ENCODE measurements around the gene FBXL17. TPM values are rescaled to one million over a fixed set of nuclear protein-coding genes. Genes with fewer than 3 reads are reported as not detected.

The FBXL17 gene
- total RNA-seq, 8 experiments from 2014 or later: 14.5 to 30.0 (median 26.6) TPM

DNA sequence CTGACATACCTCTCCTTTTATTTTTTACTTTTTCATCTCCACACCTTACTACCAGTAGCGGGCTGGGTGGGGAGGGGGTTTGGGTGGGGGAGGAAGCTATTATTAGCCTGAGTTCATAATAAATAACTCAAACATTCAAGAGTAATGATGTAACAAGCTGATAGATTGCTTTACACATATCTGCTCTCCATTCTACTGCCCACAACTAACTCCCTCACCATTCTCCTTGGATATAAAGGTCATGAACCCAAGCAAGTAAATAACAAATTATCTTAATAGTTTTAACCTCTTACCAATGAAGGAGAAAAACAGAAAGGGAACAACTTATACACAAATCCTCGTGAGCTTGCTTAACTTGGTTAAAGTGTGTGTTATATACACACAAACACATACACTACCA lies 15.4 kb downstream of the FBXL17 start:
- in situ Hi-C loops (cut with MboI; ENCODE audit: low pct_unique_long_range_greater_than_20kb in 2 of 9, low sequenced_read_pairs in 9 of 9, unreplicated experiment in 9 of 9): no loop called here
- H3K4me1 ChIP-seq (replicated peaks in 1 of 2): peaks cover 3 to 7% of the 10 kb centered on the region in 2 donors
- 60 to 86% (median 71%) methylated on average over 1 to 2 of the region's 2 CpGs; no CpG with 5 or more reads in 5 of the 10 experiments for WGBS, 10 experiments
- H3K4me3 ChIP-seq: no peak overlapping the region
- ATAC-seq (replicated peaks in 6 of 8): peak in 1 of 8 experiments; percentile 28
- H3K27ac ChIP-seq: no peak overlapping the region

GRCh38 chr5:108361771-108362170 lies 20.1 kb downstream of the FBXL17 start:
- H3K4me3 ChIP-seq: no peak overlapping the region
- peaks cover 3 to 6% of the 10 kb centered on the region in 2 donors for H3K4me1 ChIP-seq (replicated peaks in 1 of 2)
- ATAC-seq (replicated peaks in 6 of 8): no peak
- WGBS, 10 experiments: 83 to 100% (median 100%) methylated on average over 1 to 2 of the region's 2 CpGs; no CpG with 5 or more reads in 1 of the 10 experiments
- no peak overlapping the region for H3K27ac ChIP-seq
- in situ Hi-C loops (cut with MboI; ENCODE audit: low pct_unique_long_range_greater_than_20kb in 2 of 9, low sequenced_read_pairs in 9 of 9, unreplicated experiment in 9 of 9): no loop called here

GRCh38 chr5:108361239-108361638 lies 20.7 kb downstream of the FBXL17 start:
- H3K4me1 ChIP-seq (replicated peaks in 1 of 2): peaks cover 0 to 2% of the 10 kb centered on the region in 2 donors
- 75 to 100% (median 90%) methylated on average over 1 to 3 of the region's 3 CpGs; no CpG with 5 or more reads in 1 of the 10 experiments for WGBS, 10 experiments
- H3K4me3 ChIP-seq: no peak overlapping the region
- no peak for ATAC-seq (replicated peaks in 6 of 8)
- no peak overlapping the region for H3K27ac ChIP-seq
- in situ Hi-C loops (cut with MboI; ENCODE audit: low pct_unique_long_range_greater_than_20kb in 2 of 9, low sequenced_read_pairs in 9 of 9, unreplicated experiment in 9 of 9): no loop called here

DNA sequence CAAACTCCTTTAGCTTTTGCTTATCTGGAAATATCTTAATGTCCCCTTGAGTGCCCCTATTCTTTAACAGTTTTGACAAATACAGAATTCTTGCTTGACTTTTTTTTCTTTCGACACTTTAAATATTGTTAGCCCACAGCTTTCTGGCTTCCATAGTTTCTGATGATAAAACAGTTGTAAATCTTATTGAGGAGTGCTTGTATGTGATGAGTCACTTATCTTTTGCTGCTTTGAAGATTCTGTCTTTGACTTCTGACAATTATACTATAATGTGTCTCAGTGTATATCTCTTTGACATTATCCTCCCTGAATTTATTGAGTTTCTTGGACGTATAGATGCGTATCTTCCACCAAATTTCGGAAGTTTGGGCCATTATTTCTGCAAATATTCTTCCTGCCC lies 21.6 kb downstream of the FBXL17 start:
- ATAC-seq (replicated peaks in 6 of 8): no peak
- Histone ChIP-seq H3K4me3 (no peak overlapping the region), H3K27ac (no peak overlapping the region), H3K4me1 (replicated peaks in 1 of 2) (no peaks in the 10 kb centered on the region)
- in situ Hi-C loops (cut with MboI; ENCODE audit: low pct_unique_long_range_greater_than_20kb in 2 of 9, low sequenced_read_pairs in 9 of 9, unreplicated experiment in 9 of 9): no loop called here
- 86 to 100% (median 98%) methylated on average over 2 to 4 of the region's 4 CpGs for WGBS, 10 experiments

- H3K4me3 ChIP-seq: no peak overlapping the region
- 80 to 100% (median 91%) methylated on average over 1 of the region's 1 CpG; no CpG with 5 or more reads in 1 of the 10 experiments for WGBS, 10 experiments
- no peak for ATAC-seq (replicated peaks in 6 of 8)
- H3K27ac ChIP-seq: no peak overlapping the region
- in situ Hi-C loops (cut with MboI; ENCODE audit: low pct_unique_long_range_greater_than_20kb in 2 of 9, low sequenced_read_pairs in 9 of 9, unreplicated experiment in 9 of 9): no loop called here
- H3K4me1 ChIP-seq (replicated peaks in 1 of 2): no peaks in the 10 kb centered on the region
Observed at GRCh38 chr5:108356286-108356685, 25.6 kb downstream of the FBXL17 start.

DNA sequence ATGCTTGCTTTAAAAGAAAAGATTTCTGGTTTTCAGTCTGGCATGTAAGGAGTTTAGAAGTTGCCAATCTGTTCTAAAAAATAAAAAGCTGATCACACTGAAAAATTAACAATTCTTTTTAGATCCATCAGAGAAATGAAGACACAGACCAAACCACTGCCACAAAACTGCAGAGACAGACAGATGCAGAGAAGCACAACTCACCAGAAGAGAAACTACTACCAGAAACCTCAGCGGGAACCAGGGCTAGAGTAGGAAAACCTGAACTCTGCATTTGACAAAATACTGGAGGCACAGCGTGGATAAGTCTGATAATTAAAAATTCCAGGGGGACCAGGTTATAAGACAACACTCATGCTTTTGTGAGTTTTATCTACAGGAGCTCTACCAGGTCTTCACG lies 28.8 kb downstream of the FBXL17 start:
- 83 to 100% (median 100%) methylated on average over 1 to 3 of the region's 3 CpGs; no CpG with 5 or more reads in 1 of the 10 experiments for WGBS, 10 experiments
- H3K4me1 ChIP-seq (replicated peaks in 1 of 2): no peaks in the 10 kb centered on the region
- no peak for ATAC-seq (replicated peaks in 6 of 8)
- H3K4me3 ChIP-seq: no peak overlapping the region
- no peak overlapping the region for H3K27ac ChIP-seq
- in situ Hi-C loops (cut with MboI; ENCODE audit: low pct_unique_long_range_greater_than_20kb in 2 of 9, low sequenced_read_pairs in 9 of 9, unreplicated experiment in 9 of 9): no loop called here

DNA sequence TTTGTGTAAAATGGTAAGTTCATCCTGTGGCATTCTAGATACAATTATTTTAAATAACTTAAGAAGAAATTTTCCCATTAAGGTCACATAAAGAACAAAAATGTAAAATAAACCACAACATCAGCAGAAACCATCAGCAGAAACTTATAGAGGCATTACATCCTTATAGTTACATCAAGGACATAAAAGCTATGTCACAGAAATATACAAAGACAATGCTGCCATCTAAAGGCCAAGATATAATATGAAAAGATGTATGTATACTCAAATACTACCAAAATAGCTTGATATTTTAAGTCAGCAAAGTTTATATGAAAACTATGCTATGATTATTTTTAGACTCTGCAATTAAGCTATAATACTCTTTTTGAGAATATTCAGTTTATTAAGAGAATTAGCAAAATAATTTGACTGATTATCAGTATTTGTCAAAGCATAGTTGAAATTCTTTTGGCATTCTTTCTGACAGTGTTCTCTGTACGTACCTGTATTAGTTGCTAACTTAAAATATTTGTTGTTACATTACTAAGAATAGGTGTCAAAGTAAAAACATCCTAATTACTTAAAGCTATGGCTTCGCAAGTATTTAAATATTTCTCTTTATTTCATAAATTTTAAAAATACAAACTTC lies 36.2 kb downstream of the FBXL17 start:
- Histone ChIP-seq H3K4me3 (no peak overlapping the region), H3K27ac (no peak overlapping the region), H3K4me1 (replicated peaks in 1 of 2) (no peaks in the 10 kb centered on the region)
- 85 to 100% (median 96%) methylated on average over 1 to 2 of the region's 2 CpGs for WGBS, 10 experiments
- peak in 5 of 8 experiments; percentile 32 to 72 (median 40) for ATAC-seq (replicated peaks in 6 of 8)
- in situ Hi-C loops (cut with MboI; ENCODE audit: low pct_unique_long_range_greater_than_20kb in 2 of 9, low sequenced_read_pairs in 9 of 9, unreplicated experiment in 9 of 9): no loop called here

DNA sequence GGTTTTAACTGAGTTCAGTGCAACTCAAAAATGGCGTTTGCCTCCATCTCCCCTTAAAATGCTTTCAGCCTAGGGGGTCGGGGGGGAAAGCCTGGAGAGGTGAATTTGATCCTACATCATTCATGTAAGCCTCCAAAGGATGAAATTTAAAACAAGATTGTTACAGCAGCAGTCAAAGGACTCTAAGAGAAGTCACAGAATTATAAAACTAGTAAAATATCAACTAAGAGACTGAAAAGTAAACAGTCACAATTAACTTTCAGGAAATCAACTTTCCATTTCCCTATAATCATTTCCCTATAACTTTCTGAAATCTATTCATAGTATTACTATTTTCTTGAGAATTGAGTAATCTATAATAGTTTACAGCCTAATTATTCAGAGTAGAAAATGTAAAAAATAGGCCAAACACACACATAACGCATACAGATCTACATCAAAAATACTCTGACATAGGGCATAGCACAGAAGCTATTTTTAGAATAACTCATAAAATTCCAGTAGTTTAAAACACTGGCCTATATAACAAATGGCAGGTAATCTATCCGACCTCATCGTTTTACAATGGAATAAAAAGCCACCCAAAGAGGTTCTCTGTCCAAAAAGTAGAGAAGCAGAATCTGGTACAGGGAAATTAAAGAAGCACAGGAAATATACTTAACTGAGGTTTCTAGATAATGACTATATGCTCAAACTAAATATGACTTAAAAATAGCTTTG lies 37.6 kb downstream of the FBXL17 start:
- Histone ChIP-seq H3K27ac (no peak overlapping the region), H3K4me3 (no peak overlapping the region), H3K4me1 (replicated peaks in 1 of 2) (no peaks in the 10 kb centered on the region)
- no peak for ATAC-seq (replicated peaks in 6 of 8)
- in situ Hi-C loops (cut with MboI; ENCODE audit: low pct_unique_long_range_greater_than_20kb in 2 of 9, low sequenced_read_pairs in 9 of 9, unreplicated experiment in 9 of 9): no loop called here
- WGBS, 10 experiments: 63 to 95% (median 85%) methylated on average over 1 to 5 of the region's 5 CpGs; no CpG with 5 or more reads in 1 of the 10 experiments

GRCh38 chr5:108341866-108342265 lies 40.0 kb downstream of the FBXL17 start:
- Histone ChIP-seq H3K4me3 (no peak overlapping the region), H3K4me1 (replicated peaks in 1 of 2) (no peaks in the 10 kb centered on the region), H3K27ac (no peak overlapping the region)
- WGBS, 10 experiments: 43 to 100% (median 88%) methylated on average over 1 of the region's 1 CpG; no CpG with 5 or more reads in 1 of the 10 experiments
- ATAC-seq (replicated peaks in 6 of 8): no peak
- in situ Hi-C loops (cut with MboI; ENCODE audit: low pct_unique_long_range_greater_than_20kb in 2 of 9, low sequenced_read_pairs in 9 of 9, unreplicated experiment in 9 of 9): no loop called here

DNA sequence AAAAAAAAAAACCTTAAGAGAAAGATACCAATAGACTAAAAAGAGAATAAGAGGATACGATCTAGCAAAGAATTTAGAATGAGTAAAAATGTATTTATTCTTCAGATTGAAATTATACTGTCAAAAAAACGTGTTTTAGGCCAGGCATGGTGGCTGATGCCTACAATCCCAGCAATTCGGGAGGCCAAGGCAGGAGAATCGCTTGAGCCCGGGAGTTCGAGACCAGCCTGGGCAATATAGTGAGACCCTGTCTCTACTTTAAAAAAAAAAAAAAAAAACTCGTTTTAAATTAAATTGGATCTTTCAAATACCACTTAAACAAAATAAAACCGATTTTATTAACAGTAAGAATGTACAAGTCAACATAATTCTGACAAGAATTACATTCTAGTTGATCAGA lies 41.8 kb downstream of the FBXL17 start:
- in situ Hi-C loops (cut with MboI; ENCODE audit: low pct_unique_long_range_greater_than_20kb in 2 of 9, low sequenced_read_pairs in 9 of 9, unreplicated experiment in 9 of 9): no loop called here
- WGBS, 10 experiments: 75 to 98% (median 91%) methylated on average over 3 to 8 of the region's 8 CpGs
- Histone ChIP-seq H3K4me3 (no peak overlapping the region), H3K4me1 (replicated peaks in 1 of 2) (no peaks in the 10 kb centered on the region), H3K27ac (no peak overlapping the region)
- ATAC-seq (replicated peaks in 6 of 8): no peak

DNA sequence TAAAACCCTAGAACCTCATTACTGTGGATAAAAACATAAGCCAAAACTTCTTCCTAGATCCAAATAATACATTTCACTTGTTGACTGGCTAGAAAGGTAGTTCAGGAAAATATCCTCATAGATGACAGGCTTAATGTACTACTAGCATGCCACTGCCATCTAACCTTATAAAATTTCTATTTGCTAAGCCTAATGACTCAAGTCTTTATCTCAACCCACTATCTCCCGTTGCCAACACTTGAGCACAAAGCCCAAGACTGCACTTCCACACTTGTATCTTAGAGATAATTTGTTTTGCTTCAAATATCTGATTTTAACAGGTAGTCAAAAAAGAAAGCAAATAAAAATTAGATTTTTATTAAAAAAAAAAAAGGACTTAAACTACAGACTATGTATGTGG lies 42.7 kb downstream of the FBXL17 start:
- Histone ChIP-seq H3K4me1 (replicated peaks in 1 of 2) (no peaks in the 10 kb centered on the region), H3K27ac (no peak overlapping the region), H3K4me3 (no peak overlapping the region)
- in situ Hi-C loops (cut with MboI; ENCODE audit: low pct_unique_long_range_greater_than_20kb in 2 of 9, low sequenced_read_pairs in 9 of 9, unreplicated experiment in 9 of 9): loop anchor here in 1 of 9 experiments (5.0 kb wide), 1 partner anchor 77 kb away; no protein-coding TSS in a partner anchor
- no peak for ATAC-seq (replicated peaks in 6 of 8)
- WGBS, 10 experiments: 79 to 100% (median 86%) methylated on average over 1 of the region's 1 CpG; no CpG with 5 or more reads in 2 of the 10 experiments

GRCh38 chr5:108334225-108334624 lies 47.7 kb downstream of the FBXL17 start:
- Histone ChIP-seq H3K4me1 (replicated peaks in 1 of 2) (no peaks in the 10 kb centered on the region), H3K4me3 (no peak overlapping the region), H3K27ac (no peak overlapping the region)
- ATAC-seq (replicated peaks in 6 of 8): no peak
- in situ Hi-C loops (cut with MboI; ENCODE audit: low pct_unique_long_range_greater_than_20kb in 2 of 9, low sequenced_read_pairs in 9 of 9, unreplicated experiment in 9 of 9): no loop called here
- 74 to 100% (median 100%) methylated on average over 1 to 2 of the region's 2 CpGs; no CpG with 5 or more reads in 1 of the 10 experiments for WGBS, 10 experiments

GRCh38 chr5:108326982-108327381 lies 54.9 kb downstream of the FBXL17 start:
- Histone ChIP-seq H3K4me3 (no peak overlapping the region), H3K27ac (no peak overlapping the region), H3K4me1 (replicated peaks in 1 of 2) (no peaks in the 10 kb centered on the region)
- no peak for ATAC-seq (replicated peaks in 6 of 8)
- in situ Hi-C loops (cut with MboI; ENCODE audit: low pct_unique_long_range_greater_than_20kb in 2 of 9, low sequenced_read_pairs in 9 of 9, unreplicated experiment in 9 of 9): no loop called here
